Upper lobe of left lung (tissue), 6 donors: Measurements from ENCODE around the gene ZACN. TPM values are rescaled to one million over a fixed set of nuclear protein-coding genes. Genes with fewer than 3 reads are reported as not detected.

Experiments
- ATAC-seq, 2 donors: fragments of 200-7000 bp; cut with Tn5 transposase; one replicate each; pipeline ENCODE4 v1.9.1; 2022; ENCODE audit warnings: mild to moderate bottlenecking in 2 of 2, moderate library complexity in 2 of 2; ENCODE audit not compliant: low FRiP score in 2 of 2
- DNase-seq, 2 donors: peaks; one replicate each; pipeline ENCODE4 v3.0.0-alpha.2; 2019 to 2020
- H3K27ac ChIP-seq, 4 donors: fragments of 200-600 bp; sonication (generic); one replicate each; pipeline ENCODE4 v1.5.1; 2016 to 2019
- H3K27me3 ChIP-seq, 4 donors: fragments of 200-600 bp; sonication (generic); one replicate each; pipeline ENCODE4 v1.5.1; 2017 to 2019
- H3K36me3 ChIP-seq, 4 donors: fragments of 200-600 bp; sonication (generic); one replicate each; pipeline ENCODE4 v1.5.1; 2016 to 2019
- H3K4me1 ChIP-seq, 4 donors: fragments of 200-600 bp; sonication (generic); one replicate each; pipeline ENCODE4 v1.5.1; 2018 to 2019
- H3K4me3 ChIP-seq, 4 donors: fragments of 200-600 bp; sonication (generic); one replicate each; pipeline ENCODE4 v1.5.1; 2017 to 2019; ENCODE audit warnings: mild to moderate bottlenecking in 2 of 4, moderate library complexity in 1 of 4
- H3K9me3 ChIP-seq, 4 donors: fragments of 200-600 bp; sonication (generic); one replicate each; pipeline ENCODE4 v1.5.1; 2018 to 2019
- CTCF ChIP-seq, 6 experiments: fragments of 450-650 bp in 4 of 6; fragments of 200-600 bp in 2 of 6; sonication (generic) in 2 of 6; IDR thresholded peaks; one replicate each; pipeline ENCODE4 v1.5.1; 2016 to 2019; ENCODE audit warnings: antibody characterized with exemption in 6 of 6
- EP300 ChIP-seq, 4 donors: sonication (generic); formaldehyde crosslinking; IDR thresholded peaks; one replicate each; pipeline ENCODE4 v1.5.1; 2017; ENCODE audit warnings: antibody characterized with exemption in 4 of 4, control low read depth in 2 of 4
- POLR2A ChIP-seq, 4 donors: fragments of 450-650 bp; IDR thresholded peaks; one replicate each; pipeline ENCODE4 v1.5.1; 2016 to 2017; ENCODE audit warnings: antibody characterized with exemption in 4 of 4, mild to moderate bottlenecking in 2 of 4
- POLR2AphosphoS5 ChIP-seq, 2 donors: sonication (generic); formaldehyde crosslinking; IDR thresholded peaks; one replicate each; pipeline ENCODE4 v1.5.1; 2017; ENCODE audit warnings: antibody characterized with exemption in 2 of 2
- WGBS, 2 donors: methylation state at CpG; one replicate each; pipeline ENCODE4 v1.1.5; 2017 to 2018; 5-methylcytosine and 5-hydroxymethylcytosine counted together
- total RNA-seq, 6 donors: library from RNA; depleted of rRNA in 4 of 6; stranded (reverse); fragments of >200 nt in 4 of 6; gene quantifications; one replicate each; pipeline versions ENCODE4 v1.1.0 to v1.2.1, GENCODE V29; 2016 to 2021
- donor health status: DM: no; HTN: no; CAD: no; lungs with moderate emphysema.
- donor health status: DM: no; HTN: yes; CAD: no; lungs with severe emphysema.

ZACN gene
- total RNA-seq, 6 donors from 2014 or later = not detected

GRCh38 chr17:76079535-76079955 is 563 bp downstream of the ZACN start:
- WGBS, 2 donors = 0 to 54% methylated on average over 1 to 9 of the region's 9 CpGs
- H3K27ac ChIP-seq = no peak overlapping the region
- H3K4me1 ChIP-seq = peaks cover 30 to 40% (median 38%) of the 10 kb centered on the region in 4 donors
- no peak overlapping the region for H3K4me3 ChIP-seq
- DNase-seq (no peak), ATAC-seq (no peak)
- H3K36me3 ChIP-seq = peaks cover 6 to 26% (median 18%) of the 10 kb centered on the region in 4 donors
- no peaks in the 10 kb centered on the region for H3K9me3 ChIP-seq
- peaks cover 0 to 45% (median 29%) of the 10 kb centered on the region in 4 donors for H3K27me3 ChIP-seq
- peak in 1 of 4 donors; percentile 6 for TF ChIP-seq POLR2A (IDR thresholded peaks at IDR 0.05)
- no peak for TF ChIP-seq CTCF (IDR thresholded peaks at IDR 0.05)
- TF ChIP-seq POLR2AphosphoS5 (IDR thresholded peaks at IDR 0.05) = no peak
- no peak for TF ChIP-seq EP300 (IDR thresholded peaks at IDR 0.05)

- peaks cover 0 to 39% (median 24%) of the 10 kb centered on the region in 4 donors for H3K27me3 ChIP-seq
- H3K4me3 ChIP-seq = no peak overlapping the region
- peaks cover 24 to 34% (median 32%) of the 10 kb centered on the region in 4 donors for H3K4me1 ChIP-seq
- no peak for DNase-seq
- H3K9me3 ChIP-seq = no peaks in the 10 kb centered on the region
- H3K27ac ChIP-seq = no peak overlapping the region
- TF ChIP-seq POLR2A (IDR thresholded peaks at IDR 0.05) (no peak), CTCF (IDR thresholded peaks at IDR 0.05) (peak in 1 of 6 experiments; percentile 25)
- H3K36me3 ChIP-seq = peaks cover 9 to 32% (median 24%) of the 10 kb centered on the region in 4 donors
- no peak for ATAC-seq
- 8 to 12% methylated on average over 8 to 17 of the region's 23 CpGs for WGBS, 2 donors
Observed at GRCh38 chr17:76079956-76080767, 1.2 kb downstream of the ZACN start.

- Histone ChIP-seq H3K9me3 (no peaks in the 10 kb centered on the region), H3K4me3 (no peak overlapping the region), H3K27ac (no peak overlapping the region), H3K27me3 (peaks cover 0 to 32% (median 18%) of the 10 kb centered on the region in 4 donors), H3K4me1 (peaks cover 17 to 28% (median 26%) of the 10 kb centered on the region in 4 donors), H3K36me3 (peaks cover 16 to 38% (median 31%) of the 10 kb centered on the region in 4 donors)
- ATAC-seq (no peak), DNase-seq (no peak)
- whole genome bisulfite sequencing, 2 donors = 47 to 54% methylated on average over 2 to 6 of the region's 6 CpGs
- no peak for TF ChIP-seq EP300 (IDR thresholded peaks at IDR 0.05)
- TF ChIP-seq POLR2A (IDR thresholded peaks at IDR 0.05) = no peak
- no peak for TF ChIP-seq POLR2AphosphoS5 (IDR thresholded peaks at IDR 0.05)
- TF ChIP-seq CTCF (IDR thresholded peaks at IDR 0.05) = no peak
Observed at GRCh38 chr17:76080768-76081287, 1.8 kb downstream of the ZACN start.

- DNase-seq (no peak), ATAC-seq (no peak)
- TF ChIP-seq POLR2A (IDR thresholded peaks at IDR 0.05) = no peak
- no peak for TF ChIP-seq EP300 (IDR thresholded peaks at IDR 0.05)
- TF ChIP-seq POLR2AphosphoS5 (IDR thresholded peaks at IDR 0.05) = no peak
- TF ChIP-seq CTCF (IDR thresholded peaks at IDR 0.05) = no peak
- 78 to 83% methylated on average over 21 to 27 of the region's 27 CpGs for WGBS, 2 donors
- Histone ChIP-seq H3K27ac (no peak overlapping the region), H3K4me1 (peaks cover 10 to 20% (median 18%) of the 10 kb centered on the region in 4 donors), H3K4me3 (no peak overlapping the region), H3K27me3 (peaks cover 0 to 25% (median 11%) of the 10 kb centered on the region in 4 donors), H3K9me3 (no peaks in the 10 kb centered on the region), H3K36me3 (peaks cover 19 to 46% (median 38%) of the 10 kb centered on the region in 4 donors)
Observed at GRCh38 chr17:76081295-76082210, 2.6 kb downstream of the ZACN start.
